ENCODE measurements around the gene MGAT3.

DNA sequence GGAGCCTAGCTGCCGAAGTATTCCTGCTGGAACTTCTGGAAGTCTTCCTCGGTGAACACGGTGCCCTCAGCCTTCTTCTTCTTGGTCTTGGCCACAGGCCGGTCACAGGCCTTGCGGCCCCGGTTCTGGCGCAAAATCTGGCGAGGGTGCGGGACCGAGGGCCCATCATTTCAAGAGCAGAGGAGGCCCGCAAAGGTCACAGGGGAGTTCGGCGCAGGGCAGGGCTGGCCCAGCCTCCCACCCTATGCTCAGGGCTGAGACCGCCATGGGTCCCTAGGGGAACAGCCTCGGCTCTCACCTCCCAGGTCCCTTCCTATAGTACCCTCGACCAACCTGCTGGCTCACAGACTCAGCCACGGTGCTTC is 72.7 kb downstream of the MGAT3 start:
- TF ChIP-seq, protein P1, sequence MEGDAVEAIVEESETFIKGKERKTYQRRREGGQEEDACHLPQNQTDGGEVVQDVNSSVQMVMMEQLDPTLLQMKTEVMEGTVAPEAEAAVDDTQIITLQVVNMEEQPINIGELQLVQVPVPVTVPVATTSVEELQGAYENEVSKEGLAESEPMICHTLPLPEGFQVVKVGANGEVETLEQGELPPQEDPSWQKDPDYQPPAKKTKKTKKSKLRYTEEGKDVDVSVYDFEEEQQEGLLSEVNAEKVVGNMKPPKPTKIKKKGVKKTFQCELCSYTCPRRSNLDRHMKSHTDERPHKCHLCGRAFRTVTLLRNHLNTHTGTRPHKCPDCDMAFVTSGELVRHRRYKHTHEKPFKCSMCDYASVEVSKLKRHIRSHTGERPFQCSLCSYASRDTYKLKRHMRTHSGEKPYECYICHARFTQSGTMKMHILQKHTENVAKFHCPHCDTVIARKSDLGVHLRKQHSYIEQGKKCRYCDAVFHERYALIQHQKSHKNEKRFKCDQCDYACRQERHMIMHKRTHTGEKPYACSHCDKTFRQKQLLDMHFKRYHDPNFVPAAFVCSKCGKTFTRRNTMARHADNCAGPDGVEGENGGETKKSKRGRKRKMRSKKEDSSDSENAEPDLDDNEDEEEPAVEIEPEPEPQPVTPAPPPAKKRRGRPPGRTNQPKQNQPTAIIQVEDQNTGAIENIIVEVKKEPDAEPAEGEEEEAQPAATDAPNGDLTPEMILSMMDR (conservative IDR thresholded peaks at IDR 0.05; ENCODE audit: low read length): peak; percentile 23; the same call in 1 of the 2 replicates
- no peak for TF ChIP-seq EZH2phosphoT487 (IDR thresholded peaks at IDR 0.05; ENCODE audit: borderline replicate concordance)
